CD4-positive, alpha-beta T cell treated with Interleukin-6 for 4 hours (primary cell): Measurements from ENCODE around the gene MGARP.
"Not testable (repeated sequence)": the region's sequence is repeated elsewhere in the genome, so short reads cannot be mapped to it uniquely, and the experiment has no call there.

Experiments
- DNase-seq: peaks from one replicate; pipeline ENCODE4 v3.0.0-alpha.2; 2020; ENCODE audit warnings: mixed read lengths

MGARP gene

DNA sequence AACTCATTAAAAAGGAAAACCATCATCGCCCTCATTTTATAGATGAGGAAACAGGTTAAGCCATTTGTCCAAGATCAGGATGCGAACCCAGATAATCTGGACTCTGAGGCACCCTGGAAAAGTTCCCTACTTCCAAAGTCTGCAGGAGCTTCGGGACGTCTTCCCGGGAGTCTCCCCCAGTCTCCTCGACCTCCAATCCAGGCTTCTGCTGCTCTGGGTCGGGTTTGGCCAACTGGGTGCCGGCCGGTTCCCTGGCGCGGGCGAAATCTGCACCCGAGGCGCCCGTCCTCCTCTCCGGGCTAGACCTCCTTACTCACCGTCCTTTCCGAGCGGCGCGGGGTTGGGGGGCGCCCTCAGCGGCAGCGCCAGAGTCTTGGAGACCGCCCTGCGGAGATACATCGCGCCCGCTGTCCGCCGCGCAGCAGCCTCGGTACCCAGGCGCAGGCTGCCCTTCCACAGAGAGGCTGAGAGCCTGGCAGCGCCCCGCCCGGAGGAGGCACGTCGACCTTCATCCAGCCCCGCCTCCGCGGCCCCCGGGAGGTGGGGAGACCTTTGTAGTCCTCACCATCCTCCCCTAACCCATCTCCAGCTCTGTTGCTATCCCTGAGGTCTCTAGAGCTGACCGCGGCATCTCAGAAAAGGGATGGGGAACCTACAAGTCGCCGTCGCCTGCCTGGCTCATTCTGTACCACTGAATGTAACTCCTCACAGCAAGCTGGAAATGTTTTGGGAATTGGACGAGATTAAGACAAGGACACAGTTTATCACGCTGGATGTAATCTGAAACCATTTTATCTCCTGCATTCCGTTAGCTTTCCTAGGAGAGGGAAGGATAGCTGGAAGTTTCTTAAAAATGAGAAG lies at the start of gene MGARP:
TSS of gene MGARP (minus strand) at position 466 of the 861 bp plus-strand sequence. CDS start at position 399, 67 bp downstream.
- DNase-seq = peak; percentile 27

DNA sequence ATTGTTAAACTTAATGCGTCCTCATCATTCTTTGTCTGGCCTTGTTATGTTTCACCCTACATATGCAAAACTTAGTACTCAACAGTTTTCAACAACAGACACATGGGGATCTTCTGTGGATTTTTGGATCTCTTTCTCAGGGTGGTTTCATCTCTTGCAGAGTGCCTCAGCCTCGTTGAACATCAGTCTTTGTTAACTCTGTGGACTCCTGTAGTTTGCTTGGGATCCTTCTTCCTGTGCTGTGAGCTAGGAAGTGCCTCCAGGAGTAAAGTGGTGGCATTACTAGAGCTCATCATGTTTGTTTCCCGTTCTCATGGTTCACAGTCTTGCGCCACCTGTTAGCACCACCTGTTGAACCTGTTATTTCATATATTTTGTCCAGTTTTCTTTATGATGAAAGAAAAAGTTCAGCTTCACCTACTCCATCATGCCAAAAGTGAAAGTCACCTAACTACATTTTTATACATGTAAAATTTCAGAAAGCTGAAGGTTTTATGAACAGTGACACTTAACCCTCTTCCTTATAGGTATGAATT lies 49.7 kb upstream of the MGARP start:
- no peak for DNase-seq

DNA sequence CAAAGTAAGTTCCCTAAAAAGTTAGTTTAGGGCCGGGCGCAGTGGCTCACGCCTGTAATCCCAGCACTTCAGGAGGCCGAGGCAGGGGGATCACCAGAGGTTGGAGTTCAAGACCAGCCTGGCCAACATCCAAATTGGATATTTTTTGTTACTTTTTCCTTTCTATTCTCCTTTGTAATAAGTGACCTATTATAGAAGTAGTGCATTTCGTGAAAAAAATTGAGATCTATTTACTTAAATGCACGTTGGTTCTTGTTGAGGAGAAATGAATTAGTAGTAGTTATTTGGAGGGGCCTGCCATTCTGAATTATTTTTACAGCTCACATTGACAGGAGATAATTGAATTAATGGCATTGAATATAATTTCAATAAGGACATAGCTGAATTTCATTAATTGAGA lies 44.6 kb upstream of the MGARP start:
- DNase-seq = no peak

DNA sequence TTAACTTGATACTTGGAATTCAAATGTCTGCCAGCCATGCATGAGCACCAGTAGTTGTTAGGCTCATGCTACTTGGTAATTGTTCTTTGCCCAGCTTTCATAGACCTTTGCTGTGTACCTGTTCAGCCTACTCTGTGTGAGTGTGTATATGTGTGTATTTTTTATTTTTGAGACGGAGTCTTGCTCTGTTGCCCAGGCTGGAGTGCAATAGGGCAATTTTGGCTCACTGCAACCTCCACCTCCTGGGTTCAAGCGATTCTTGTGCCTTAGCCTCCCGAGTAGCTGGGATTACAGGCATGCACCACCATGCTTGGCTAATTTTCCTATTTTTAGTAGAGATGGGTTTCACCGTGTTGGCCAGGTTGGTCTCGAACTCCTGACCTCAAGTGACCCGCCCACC lies 42.5 kb upstream of the MGARP start:
- not testable (repeated sequence) for DNase-seq

DNA sequence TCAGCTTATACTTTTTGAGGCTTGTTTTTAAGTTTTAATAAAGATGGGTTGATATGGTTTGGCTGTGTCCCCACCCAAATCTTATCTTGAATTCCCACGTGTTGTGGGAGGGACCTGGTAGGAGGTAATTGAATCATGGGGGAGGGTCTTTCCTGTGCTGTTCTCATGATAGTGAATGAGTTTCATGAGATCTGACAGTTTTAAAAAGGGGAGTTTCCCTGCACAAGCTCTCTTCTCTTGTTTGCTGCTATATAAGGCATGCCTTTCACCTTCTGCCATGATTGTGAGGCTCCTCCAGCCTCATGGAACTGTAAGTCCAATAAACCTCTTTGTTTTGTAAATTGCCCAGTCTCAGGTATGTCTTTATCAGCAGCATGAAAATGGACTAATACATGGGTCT lies 42.0 kb upstream of the MGARP start:
- not testable (repeated sequence) for DNase-seq

DNA sequence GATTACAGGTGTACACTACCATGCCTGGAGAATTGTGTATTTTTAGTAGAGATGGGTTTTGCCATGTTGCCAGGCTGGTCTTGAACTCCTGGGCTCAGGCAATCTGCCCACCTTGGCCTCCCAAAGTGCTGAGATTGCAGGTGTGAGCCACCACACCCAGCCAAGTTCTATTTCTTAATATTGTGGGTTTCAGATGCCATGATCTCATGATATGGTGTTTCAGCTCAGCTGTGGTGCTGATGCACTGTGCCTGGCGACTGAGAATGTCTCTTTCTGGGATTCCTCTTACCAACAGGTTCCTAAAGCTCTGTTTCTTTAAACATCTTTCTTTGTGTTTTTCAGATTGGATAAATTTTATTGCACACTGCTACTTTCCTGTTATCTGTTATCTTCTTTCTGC lies 39.5 kb upstream of the MGARP start:
- DNase-seq = no peak

DNA sequence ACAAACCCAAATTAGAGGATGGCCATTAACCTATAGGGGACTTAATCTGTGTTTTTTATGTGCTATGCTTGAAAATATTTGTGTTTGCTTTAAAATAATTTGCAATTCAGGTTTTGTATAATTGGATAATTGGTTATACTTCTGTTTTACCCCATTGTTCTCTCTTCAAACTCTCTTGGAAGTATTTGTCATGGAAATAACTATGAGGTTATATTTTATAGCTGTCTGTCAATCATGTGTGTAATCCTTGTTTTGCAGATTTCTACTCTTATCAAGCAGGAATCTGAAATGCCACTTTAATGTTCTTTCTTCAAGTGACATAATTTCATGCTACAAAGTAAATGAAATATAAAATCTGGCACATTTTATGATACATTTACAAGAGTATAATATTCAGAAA lies 37.6 kb upstream of the MGARP start:
- DNase-seq = no peak

DNA sequence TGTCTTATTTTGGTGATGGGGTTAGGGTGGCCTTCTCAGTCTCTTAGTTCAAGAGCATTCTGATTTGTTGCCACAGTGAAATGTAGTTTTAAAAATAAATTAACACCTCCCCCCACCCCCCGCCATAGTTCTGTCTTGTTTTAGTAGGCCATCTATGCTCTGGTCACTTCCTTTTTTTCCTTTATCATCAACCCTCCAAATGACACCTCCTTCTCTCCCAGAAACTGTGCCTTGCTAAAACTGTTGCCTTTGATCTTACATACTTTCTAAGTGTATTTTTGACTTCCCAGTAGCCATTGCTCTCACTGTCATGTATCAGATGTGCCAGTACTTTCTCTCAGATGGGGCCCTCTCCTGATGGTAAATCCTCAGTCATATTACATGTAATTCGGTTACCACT lies 36.7 kb upstream of the MGARP start:
- no peak for DNase-seq

DNA sequence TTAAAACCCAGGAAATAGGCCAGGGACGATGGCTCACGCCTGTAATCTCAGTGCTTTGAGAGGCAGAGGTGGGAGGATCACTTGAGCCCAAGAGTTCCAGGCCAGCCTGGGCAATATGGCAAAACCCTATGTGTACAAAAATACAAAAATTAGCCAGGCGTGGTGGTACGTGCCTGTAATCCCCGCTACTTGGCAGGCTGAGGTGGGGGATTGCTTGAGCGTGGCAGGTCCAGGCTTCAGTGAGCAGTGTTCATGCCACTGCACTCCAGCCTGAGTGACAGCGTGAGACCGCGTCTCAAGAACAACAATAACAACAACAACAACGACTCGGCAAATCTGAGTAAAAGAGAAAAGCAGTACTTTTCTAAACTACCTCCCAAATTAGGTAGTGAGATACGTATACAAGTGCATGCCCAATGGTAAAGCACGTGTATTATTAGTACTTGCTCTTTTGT lies 35.2 kb upstream of the MGARP start:
- no peak for DNase-seq

DNA sequence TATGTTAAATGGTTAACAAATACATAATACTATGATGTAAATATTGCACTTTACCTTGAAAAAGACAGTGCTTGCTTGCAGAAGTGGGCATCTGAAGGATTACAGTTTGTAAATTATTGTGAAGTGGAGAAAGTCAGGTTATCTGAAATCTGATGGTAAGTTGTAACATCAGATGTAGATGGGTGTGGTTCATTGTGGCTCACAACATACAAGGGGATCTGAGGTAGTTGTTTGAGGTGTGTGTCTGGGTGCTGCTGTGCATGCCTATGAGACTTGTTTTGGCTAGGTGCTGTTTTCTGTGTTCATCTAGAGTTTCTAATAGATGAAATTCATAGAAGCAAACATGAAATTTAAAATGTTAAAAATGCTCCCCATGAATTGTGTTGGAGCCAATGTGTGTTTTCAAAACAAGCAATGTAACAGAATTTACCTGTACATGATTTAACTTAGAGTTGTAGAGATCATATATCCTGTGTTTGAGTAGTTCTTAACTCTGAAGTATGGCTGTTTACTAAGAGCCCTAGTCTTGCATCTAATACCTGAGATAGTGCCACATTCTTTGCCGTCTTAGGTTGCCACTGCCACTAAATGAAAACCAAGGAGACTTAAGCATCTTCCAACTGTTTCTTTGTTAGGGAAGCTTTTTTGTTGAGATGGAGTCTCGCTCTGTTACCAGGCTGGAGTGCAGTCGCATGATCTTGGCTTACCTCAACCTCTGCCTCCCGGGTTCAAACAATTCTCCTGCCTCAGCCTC lies 34.2 kb upstream of the MGARP start:
- DNase-seq = peak; percentile 11

DNA sequence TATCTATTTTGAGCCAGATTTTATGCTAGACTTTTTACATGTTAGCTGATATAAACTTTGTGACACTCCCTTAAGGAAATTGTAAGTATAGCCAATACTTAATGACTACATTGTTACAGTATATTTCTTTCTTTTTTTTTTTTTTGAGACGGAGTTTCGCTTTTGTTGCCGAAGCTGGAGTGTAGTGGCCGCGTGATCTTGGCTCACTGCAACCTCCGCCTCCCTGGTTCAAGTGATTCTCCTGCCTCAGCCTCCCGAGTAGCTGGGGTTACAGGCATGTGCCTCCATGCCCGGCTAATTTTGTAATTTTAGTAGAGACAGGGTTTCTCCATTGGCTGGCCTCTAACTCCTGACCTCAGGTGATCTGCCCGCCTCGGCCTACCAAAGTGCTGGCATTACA lies 33.4 kb upstream of the MGARP start:
- DNase-seq = not testable (repeated sequence)

DNA sequence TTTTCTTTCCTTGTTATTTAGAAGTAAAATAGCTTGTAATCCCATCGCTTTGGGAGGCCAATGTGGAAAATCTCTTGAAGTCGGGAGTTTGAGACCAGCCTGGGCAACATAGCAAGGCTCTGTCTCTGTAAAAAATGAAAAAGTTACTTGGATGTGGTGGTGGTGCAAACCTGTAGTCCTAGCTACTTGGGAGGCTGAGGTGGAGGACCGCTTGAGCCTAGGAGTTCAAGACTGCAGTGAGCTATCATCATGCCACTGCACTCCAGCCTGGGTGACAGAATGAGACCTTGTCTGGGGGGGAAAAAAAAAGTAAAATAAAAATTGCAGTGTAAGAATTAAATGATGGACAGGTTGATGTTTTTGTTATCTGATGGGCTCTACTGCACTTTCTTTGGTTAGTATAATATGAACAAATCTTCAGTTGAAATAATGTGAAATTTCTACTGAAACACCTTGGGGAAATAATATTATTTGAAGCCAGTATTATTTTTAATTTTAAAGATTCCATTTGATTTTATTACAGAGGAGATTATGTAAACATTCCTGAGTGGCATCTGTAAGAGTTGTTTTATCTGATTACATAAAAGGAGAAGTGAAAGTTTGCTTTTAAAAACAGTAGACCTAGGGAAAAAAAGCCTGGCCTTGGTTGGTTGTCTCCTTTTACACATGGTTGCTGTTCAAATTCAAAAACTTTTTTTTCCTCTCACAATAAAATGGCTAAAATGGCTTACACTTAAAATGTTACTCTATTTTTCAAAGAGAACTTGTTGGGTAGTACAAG lies 32.7 kb upstream of the MGARP start:
- no peak for DNase-seq

DNA sequence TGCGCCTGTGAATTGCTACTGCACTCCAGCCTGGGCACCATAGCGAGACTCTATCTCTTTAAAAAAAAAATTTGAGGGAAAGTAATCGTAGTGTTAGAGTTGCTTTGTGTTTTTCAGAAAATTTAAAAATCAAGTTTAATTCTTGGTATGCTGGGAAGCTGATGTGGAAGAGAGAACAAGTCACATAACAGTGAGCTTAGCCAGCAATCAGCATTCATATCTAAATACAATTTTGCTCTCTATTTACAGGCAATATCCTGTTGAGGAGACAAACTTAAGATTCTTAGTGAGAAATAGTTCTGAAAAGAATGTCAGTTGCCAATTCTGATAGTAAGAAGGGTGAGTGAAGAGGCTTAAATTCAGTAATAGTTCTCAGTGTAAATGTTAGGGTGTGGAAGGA lies 31.9 kb upstream of the MGARP start:
- DNase-seq = no peak

DNA sequence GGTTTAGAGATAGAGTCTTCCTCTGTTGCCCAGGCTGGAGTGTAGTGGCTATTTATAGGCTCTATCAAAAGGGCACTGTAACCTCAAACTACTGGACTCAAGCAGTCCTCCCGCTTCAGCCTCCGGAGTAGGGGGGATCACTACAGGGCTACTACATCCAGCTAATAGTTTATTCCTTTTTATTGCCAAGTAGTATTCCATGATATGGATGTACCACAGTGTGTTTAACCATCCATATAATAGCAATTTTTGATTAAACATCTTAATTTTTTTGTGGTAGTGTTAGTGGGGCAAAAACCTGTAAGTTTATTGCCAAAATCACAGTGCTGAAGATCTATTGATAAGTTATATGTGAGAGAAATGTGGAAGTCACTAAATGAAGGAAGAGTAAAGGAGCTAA lies 24.9 kb upstream of the MGARP start:
- no peak for DNase-seq

DNA sequence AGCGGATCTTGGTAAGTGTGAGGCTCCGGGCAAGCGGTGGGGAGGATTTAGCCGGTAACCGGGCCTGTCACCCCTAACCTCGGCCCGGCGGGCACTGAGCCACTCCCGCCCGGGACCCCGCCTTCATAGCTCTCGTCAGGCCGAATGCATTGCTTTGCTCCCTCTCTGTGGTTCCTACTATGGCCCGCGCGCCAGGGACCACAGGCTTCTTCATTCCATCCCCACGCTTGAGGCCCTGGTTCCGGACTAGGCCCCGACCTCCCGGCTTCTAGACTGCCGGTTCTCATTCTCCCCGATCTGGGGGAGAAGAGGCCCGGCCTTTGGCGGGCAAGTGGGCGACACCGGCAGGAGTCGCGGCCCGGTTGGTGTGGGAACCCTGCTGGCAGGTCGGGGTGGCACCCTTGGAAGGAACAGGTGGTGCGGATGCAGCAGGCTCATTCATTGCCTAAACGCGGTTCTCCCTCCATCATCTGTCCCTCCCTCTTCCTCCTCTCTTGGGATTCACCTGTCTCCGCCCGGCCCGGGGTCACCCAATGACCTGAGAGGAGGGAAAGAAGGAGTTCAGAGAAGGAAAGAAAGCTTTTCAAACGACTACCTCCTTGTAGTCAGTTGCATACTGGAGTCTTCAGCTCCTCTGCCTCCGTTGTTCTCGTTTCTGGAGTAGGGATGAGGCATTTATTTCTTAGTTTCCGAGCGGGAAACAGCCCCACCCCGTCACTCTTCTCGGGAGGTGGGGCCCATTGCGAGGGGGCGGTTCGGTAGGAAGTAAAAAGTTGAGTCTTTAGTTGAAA lies 22.0 kb upstream of the MGARP start, which contains the start of gene NDUFC1:
TSS of gene NDUFC1 (minus strand) at position 657 of the 791 bp plus-strand sequence. CDS start 6,679 bp downstream, outside the sequence.
- peak; percentile 66 for DNase-seq

DNA sequence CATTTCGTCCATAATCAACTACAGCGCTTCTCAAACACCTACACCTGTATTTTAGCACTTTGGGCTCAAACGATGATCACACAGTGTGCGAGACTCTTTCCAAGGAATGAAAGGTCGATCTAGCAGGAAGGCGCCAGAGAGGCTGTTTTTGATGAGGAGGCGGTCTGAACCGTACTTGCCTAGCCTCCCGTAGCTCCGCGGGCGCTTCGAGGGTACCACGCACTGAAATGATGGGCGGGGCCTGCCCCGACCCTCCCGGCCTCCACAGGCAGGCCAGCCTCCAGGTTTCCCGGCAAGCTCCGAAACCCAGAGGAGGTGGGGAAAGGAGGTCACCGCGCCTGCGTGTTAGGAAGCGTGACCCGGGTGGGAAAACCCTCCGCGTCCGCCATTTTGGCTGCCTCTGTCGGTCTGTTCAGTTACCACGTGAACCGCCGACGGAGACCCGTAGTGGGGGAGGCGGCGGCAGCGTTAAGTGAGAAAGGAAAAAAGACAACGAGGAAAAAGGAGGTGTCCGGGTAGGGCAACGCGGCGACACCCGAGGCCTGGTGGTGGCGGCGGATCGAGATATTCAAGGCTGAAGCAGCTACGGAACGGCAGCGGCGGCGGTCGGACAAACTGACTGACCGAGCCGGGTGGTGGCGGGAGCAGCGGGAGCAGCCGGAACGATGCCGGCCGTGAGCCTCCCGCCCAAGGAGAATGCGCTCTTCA lies 21.2 kb upstream of the MGARP start, which contains the start of gene NAA15:
TSS of gene NAA15 (plus strand) at position 393 of the 708 bp plus-strand sequence. CDS start at position 666, 273 bp downstream.
- peak; percentile 98 for DNase-seq

DNA sequence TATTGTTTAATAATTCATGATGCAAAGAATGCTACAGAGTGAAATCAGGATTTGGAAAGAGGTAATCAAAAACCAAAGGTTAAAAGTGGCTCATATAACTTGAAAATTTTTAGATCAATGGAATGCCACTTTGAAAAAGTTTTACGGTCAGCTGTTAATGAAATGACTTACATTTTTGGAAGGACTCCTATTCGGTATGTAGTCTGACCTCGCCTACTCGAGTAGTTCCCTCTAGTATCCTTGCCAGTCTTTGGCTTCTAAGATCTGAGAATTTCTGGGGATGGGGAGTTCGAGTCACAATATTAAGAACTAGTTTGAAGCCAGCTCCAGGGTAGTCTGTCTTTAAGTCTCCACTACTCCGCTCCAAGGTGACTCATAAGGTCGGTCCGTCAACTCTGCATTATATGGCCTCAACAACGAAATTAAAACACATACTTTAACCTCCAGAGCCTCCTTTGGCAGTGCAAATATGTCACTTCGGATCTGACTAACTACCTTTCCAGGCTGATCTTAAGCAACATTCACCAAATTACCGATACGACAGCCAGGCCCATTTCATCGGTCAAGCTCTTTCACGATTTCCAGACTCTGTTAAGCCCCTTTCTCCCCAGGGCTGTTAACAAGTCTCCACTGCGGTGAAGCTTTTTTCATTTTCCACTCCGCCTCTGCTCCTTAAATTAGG lies 20.5 kb upstream of the MGARP start:
- DNase-seq = peak; percentile 29

DNA sequence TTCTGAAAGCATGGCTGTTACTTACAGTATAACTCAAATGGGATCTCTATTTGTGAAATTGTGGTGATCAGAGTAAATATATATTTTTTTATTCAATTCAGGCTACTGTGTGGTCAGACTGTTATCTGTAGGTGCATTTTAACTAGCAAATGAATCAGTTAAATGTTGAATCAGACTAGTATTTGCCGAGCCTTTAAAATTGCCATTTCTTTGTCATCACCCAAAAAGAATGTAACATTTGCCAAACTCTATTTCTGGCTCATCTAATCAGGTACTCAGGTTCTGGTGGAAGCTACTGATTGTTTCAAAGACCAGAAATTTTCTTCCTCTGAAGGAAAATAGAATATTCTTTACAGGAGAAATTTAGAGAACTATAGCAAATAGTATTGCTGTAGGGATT lies 19.5 kb upstream of the MGARP start:
- DNase-seq = no peak

DNA sequence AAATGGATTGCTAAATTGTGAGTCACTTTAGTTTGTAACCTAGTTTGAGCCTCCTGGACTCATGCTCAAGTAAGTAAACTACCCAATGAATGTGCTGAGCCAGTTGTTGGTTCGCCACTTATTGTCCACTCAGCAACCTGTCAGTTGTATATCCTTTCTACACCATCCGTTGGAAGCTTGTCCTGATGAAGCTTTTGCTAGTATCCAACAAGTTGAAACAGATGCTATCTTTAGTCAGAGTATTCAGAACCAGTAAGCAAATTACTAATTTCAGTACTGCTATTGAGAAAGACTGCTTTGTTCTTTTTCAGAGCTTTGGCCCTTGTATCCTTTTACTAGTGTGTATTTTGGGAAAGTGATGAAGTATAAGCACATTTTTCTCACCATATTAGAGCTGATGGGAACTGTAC lies 17.0 kb upstream of the MGARP start:
- DNase-seq = no peak

DNA sequence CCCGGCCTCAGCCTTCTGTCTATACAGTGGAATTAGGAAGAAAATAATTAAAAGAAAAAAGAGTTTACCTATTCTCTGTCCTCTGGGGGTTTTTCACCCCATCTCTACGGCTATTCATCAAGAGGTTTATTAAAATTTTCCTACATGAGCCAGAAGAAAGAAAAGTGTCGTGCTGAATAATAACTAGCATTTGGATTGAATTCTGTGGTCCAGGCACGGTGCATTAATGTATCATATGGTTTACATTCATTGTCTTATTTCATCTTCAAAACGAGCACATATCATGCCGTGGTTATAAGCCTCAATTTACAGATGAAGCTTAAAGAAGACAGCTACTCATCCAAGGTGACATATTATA lies 15.9 kb upstream of the MGARP start:
- no peak for DNase-seq
